ENCODE results near the gene PTPRJ. TPM values are rescaled to one million over a fixed set of nuclear protein-coding genes. Genes with fewer than 3 reads are reported as not detected.

The PTPRJ gene
- total and polyA plus RNA-seq, 2 experiments from 2014 or later, result 8.9 to 12.4 TPM

DNA sequence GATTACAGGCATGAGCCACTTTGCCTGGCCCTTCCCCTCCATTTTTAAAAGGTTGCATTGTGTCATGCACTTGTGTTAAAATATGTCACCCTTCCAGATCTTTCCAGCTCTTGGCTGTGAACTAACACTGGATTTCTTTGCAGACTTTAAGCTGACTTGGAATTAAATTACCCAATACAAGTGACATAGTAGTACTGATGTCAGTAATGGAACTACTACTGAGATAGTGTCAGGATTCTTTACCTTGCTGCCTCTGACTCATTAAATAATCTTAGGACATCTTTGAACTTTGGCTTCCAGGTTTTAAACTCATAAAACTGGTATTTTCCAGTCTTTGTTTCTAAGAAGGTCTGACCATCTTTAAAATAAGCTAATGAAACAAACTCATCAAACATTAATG is 184.5 kb downstream of the PTPRJ start:
- no peaks in the 10 kb centered on the region for H3K9me3 ChIP-seq (ENCODE audit: low read depth)
- TF ChIP-seq, protein P1, sequence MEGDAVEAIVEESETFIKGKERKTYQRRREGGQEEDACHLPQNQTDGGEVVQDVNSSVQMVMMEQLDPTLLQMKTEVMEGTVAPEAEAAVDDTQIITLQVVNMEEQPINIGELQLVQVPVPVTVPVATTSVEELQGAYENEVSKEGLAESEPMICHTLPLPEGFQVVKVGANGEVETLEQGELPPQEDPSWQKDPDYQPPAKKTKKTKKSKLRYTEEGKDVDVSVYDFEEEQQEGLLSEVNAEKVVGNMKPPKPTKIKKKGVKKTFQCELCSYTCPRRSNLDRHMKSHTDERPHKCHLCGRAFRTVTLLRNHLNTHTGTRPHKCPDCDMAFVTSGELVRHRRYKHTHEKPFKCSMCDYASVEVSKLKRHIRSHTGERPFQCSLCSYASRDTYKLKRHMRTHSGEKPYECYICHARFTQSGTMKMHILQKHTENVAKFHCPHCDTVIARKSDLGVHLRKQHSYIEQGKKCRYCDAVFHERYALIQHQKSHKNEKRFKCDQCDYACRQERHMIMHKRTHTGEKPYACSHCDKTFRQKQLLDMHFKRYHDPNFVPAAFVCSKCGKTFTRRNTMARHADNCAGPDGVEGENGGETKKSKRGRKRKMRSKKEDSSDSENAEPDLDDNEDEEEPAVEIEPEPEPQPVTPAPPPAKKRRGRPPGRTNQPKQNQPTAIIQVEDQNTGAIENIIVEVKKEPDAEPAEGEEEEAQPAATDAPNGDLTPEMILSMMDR (IDR thresholded peaks at IDR 0.05; ENCODE audit: low read depth, low read length), result no peak
- H3K4me3 ChIP-seq, result no peak overlapping the region
- H3K36me3 ChIP-seq, result peaks cover 18% of the 10 kb centered on the region
- H3K27ac ChIP-seq, result no peak overlapping the region
- no peak for DNase-seq (ENCODE audit: low read depth in 1 of 2, low spot score in 1 of 2)
- peaks cover 10% of the 10 kb centered on the region for H3K4me1 ChIP-seq (ENCODE audit: low read depth)
- no peaks in the 10 kb centered on the region for H3K27me3 ChIP-seq

DNA sequence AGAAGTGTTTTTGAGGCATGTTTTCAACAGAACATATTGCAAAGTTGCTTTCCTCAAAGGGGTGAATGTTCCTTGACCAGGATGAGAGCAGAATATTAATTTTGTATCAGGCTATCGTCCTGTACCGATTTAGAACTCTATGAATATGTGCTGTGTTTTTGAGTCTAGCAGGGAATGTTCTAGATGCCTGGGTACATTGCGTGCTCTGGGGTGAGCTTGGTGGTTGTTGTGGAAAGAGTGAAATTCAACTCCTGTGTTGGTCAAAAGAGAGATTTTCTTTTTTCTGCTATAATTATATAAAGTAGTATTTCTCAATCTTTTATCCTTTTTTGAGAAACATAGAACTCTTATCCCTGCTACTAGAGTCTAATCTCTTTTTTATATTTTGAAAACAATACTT is 185.1 kb downstream of the PTPRJ start:
- TF ChIP-seq, protein P1 (IDR thresholded peaks at IDR 0.05; ENCODE audit: low read depth, low read length), result no peak
- DNase-seq (ENCODE audit: low read depth in 1 of 2, low spot score in 1 of 2), result no peak
- Histone ChIP-seq H3K36me3 (peaks cover 16% of the 10 kb centered on the region), H3K27me3 (no peaks in the 10 kb centered on the region), H3K4me1 (ENCODE audit: low read depth) (peaks cover 16% of the 10 kb centered on the region), H3K27ac (no peak overlapping the region), H3K4me3 (no peak overlapping the region), H3K9me3 (ENCODE audit: low read depth) (no peaks in the 10 kb centered on the region)

DNA sequence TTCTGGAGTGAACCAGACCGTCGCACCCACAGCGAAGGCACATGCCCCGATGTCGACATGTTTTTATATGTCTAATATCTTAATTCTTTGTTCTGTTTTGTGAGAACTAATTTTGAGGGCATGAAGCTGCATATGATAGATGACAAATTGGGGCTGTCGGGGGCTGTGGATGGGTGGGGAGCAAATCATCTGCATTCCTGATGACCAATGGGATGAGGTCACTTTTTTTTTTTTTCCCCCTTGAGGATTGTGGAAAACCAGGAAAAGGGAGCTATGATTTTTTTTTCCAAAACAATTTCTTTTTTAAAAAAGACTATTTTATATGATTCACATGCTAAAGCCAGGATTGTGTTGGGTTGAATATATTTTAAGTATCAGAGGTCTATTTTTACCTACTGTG is 187.0 kb downstream of the PTPRJ start:
- TF ChIP-seq, protein P1 (IDR thresholded peaks at IDR 0.05; ENCODE audit: low read depth, low read length), result no peak
- H3K27me3 ChIP-seq, result no peaks in the 10 kb centered on the region
- H3K4me3 ChIP-seq, result no peak overlapping the region
- H3K4me1 ChIP-seq (ENCODE audit: low read depth), result peaks cover 24% of the 10 kb centered on the region
- peaks cover 14% of the 10 kb centered on the region for H3K36me3 ChIP-seq
- DNase-seq (ENCODE audit: low read depth in 1 of 2, low spot score in 1 of 2), result no peak
- no peaks in the 10 kb centered on the region for H3K9me3 ChIP-seq (ENCODE audit: low read depth)
- H3K27ac ChIP-seq, result no peak overlapping the region

DNA sequence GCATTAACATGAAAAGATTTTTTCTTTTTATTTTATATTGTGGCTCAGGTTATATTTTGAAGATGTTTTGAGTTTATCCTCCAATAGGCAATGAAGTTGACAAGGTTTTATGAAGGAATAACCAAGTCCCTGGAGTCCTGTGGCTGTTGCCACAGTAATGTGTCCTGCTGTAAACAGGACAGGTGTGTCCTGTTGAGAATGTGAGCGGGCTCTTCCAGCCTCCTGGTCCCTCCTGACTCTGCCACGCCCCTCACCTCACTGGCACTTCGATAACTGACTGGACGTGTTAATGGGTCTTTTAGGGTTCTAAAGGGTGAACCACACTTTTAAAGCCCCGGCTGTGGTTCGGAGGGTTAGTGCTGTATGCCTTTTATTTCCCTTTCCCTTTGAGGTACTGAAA is 188.5 kb downstream of the PTPRJ start:
- Histone ChIP-seq H3K27me3 (no peaks in the 10 kb centered on the region), H3K4me3 (no peak overlapping the region), H3K4me1 (ENCODE audit: low read depth) (peaks cover 29% of the 10 kb centered on the region), H3K27ac (peak overlapping the region; percentile 83), H3K9me3 (ENCODE audit: low read depth) (no peaks in the 10 kb centered on the region), H3K36me3 (peaks cover 9% of the 10 kb centered on the region)
- TF ChIP-seq, protein P1 (IDR thresholded peaks at IDR 0.05; ENCODE audit: low read depth, low read length), result no peak
- no peak for DNase-seq (ENCODE audit: low read depth in 1 of 2, low spot score in 1 of 2)

DNA sequence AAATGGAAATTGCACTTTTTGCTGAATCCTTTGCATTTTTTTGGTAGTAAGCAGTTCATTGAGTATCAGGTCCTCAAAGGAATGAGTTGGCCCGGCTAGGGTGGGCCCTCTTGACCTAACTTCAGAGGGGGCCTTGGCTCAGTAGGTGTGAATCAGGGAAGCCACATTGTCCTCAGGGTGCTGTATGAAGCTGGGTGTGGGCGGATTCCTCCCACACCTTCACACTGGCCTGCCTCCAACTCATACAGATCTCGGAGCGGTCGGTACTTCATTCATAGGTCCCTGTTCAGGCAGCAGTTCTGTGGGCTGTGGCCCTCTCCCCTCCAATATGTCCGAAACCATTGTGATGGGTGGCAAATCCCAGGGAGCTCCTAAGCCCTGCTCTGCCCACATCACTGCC is 188.9 kb downstream of the PTPRJ start:
- DNase-seq (ENCODE audit: low read depth in 1 of 2, low spot score in 1 of 2), result no peak
- Histone ChIP-seq H3K4me3 (no peak overlapping the region), H3K36me3 (peaks cover 9% of the 10 kb centered on the region), H3K9me3 (ENCODE audit: low read depth) (no peaks in the 10 kb centered on the region), H3K27ac (peak overlapping the region; percentile 83), H3K27me3 (no peaks in the 10 kb centered on the region), H3K4me1 (ENCODE audit: low read depth) (peaks cover 29% of the 10 kb centered on the region)
- TF ChIP-seq, protein P1 (IDR thresholded peaks at IDR 0.05; ENCODE audit: low read depth, low read length), result no peak

DNA sequence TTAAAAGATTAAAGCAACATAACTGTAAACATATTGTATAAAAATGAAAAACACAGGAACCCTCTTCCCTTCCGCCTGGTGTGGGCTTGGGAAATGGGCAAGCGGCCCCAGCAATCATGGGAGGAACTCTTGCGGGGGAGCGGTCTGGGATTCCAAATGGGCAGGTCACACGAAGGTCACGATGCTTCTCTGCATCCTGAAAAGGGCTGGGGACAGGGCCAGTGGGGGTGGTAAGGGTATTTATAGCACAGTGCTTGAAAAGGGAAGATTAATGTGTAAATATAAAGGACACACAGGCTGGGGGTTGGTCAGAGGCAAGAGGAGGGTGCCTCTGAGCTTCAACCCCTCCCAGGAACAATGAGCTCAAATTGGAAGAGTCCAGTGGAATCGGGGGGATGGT is 189.4 kb downstream of the PTPRJ start:
- no peaks in the 10 kb centered on the region for H3K9me3 ChIP-seq (ENCODE audit: low read depth)
- no peaks in the 10 kb centered on the region for H3K27me3 ChIP-seq
- H3K36me3 ChIP-seq, result peaks cover 8% of the 10 kb centered on the region
- peak overlapping the region; percentile 83 for H3K27ac ChIP-seq
- H3K4me3 ChIP-seq, result no peak overlapping the region
- H3K4me1 ChIP-seq (ENCODE audit: low read depth), result peaks cover 29% of the 10 kb centered on the region
- DNase-seq (ENCODE audit: low read depth in 1 of 2, low spot score in 1 of 2), result peak; percentile 73 to 74
- TF ChIP-seq, protein P1 (IDR thresholded peaks at IDR 0.05; ENCODE audit: low read depth, low read length), result no peak

Measured in cardiac muscle cell (in vitro differentiated cells and primary cell).